Osteoblast (primary cell): ENCODE results near the gene TNFAIP3. TPM values are rescaled to one million over a fixed set of nuclear protein-coding genes. Genes with fewer than 3 reads are reported as not detected.
A peak's percentile ranks its signal among the peaks of the same experiment; 100 is the strongest.

Experiments used
- DNase-seq: peaks from one replicate; pipeline ENCODE4 v3.0.0; 2011; ENCODE audit warnings: low spot score, mixed read lengths; ENCODE audit not compliant: insufficient read length; ENCODE audit errors: missing footprints
- H2AFZ ChIP-seq: 2 replicates; pipeline ENCODE4 v1.6.0; 2011; ENCODE audit warnings: mild to moderate bottlenecking, low read length
- H3K27ac ChIP-seq: 2 replicates; pipeline ENCODE4 v1.5.1; 2011; ENCODE audit warnings: mild to moderate bottlenecking, low read depth, low read length, moderate library complexity
- H3K27me3 ChIP-seq: 2 replicates; pipeline ENCODE4 v1.6.0; 2012; ENCODE audit warnings: mild to moderate bottlenecking, control low read depth, inconsistent platforms, low read length, moderate library complexity; ENCODE audit not compliant: insufficient read depth
- H3K36me3 ChIP-seq: 2 replicates; pipeline ENCODE4 v1.5.1; 2011; ENCODE audit warnings: mild to moderate bottlenecking, low read length, control low read depth, moderate library complexity; ENCODE audit not compliant: insufficient read depth
- H3K4me1 ChIP-seq: 2 replicates; pipeline ENCODE4 v1.5.1; 2011; ENCODE audit warnings: mild to moderate bottlenecking, low read length, control low read depth, moderate library complexity; ENCODE audit not compliant: insufficient read depth
- H3K4me2 ChIP-seq: 2 replicates; pipeline ENCODE4 v1.6.0; 2011; ENCODE audit warnings: mild to moderate bottlenecking, low read length; ENCODE audit not compliant: insufficient read depth
- H3K4me3 ChIP-seq: fragments of 200-600 bp; sonication (generic); 3 replicates; pipeline ENCODE4 v1.5.1; 2012; ENCODE audit warnings: mild to moderate bottlenecking, low read length, inconsistent platforms; ENCODE audit not compliant: insufficient read depth
- H3K79me2 ChIP-seq: 2 replicates; pipeline ENCODE4 v1.6.0; 2012; ENCODE audit warnings: mild to moderate bottlenecking, low read length, control low read depth, inconsistent platforms; ENCODE audit not compliant: insufficient read depth
- H3K9me3 ChIP-seq: 2 replicates; pipeline ENCODE4 v1.5.1; 2011; ENCODE audit warnings: low read depth, low read length, control low read depth
- H4K20me1 ChIP-seq: 2 replicates; pipeline ENCODE4 v1.6.0; 2012; ENCODE audit warnings: mild to moderate bottlenecking, low read length, control low read depth; ENCODE audit not compliant: insufficient read depth
- total RNA-seq: library from RNA; depleted of rRNA; stranded (reverse); fragments of >200 nt; gene quantifications from 2 replicates; pipeline ENCODE4 v1.2.3, GENCODE V29; 2012
- TF ChIP-seq, protein P1 (sequence below): IDR thresholded peaks from 2 replicates; pipeline ENCODE4 v1.5.1; 2011; ENCODE audit warnings: mild to moderate bottlenecking, low read depth, low read length, moderate library complexity; ENCODE audit errors: extremely low read depth

The TNFAIP3 gene
- total RNA-seq, 1 donor, result 10.5 TPM

DNA sequence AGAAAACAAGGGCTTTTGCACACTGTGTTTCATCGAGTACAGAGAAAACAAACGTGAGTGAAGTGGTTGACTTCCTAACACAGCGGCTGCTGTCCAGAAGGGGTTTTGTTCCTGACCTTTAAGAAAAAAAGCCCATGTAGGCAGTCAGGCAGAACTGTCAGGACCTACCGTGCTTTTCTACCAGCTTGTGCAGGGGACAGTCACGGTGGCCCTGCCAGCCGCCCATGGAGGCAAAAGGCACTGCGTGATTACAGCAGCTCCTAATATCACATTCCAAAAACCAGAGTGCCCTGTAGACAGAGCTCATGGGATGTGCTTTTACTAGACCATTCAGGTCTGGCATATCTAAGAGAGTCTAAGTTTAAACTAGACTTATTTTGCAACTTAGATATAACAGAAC, 12.2 kb downstream of the TNFAIP3 start:
- H2AFZ ChIP-seq, result no peak overlapping the region
- no peaks in the 10 kb centered on the region for H3K27me3 ChIP-seq
- no peaks in the 10 kb centered on the region for H3K9me3 ChIP-seq
- no peak for DNase-seq
- no peaks in the 10 kb centered on the region for H4K20me1 ChIP-seq
- H3K79me2 ChIP-seq, result peaks cover 57% of the 10 kb centered on the region
- H3K36me3 ChIP-seq, result peaks cover 86% of the 10 kb centered on the region
- TF ChIP-seq, protein P1, sequence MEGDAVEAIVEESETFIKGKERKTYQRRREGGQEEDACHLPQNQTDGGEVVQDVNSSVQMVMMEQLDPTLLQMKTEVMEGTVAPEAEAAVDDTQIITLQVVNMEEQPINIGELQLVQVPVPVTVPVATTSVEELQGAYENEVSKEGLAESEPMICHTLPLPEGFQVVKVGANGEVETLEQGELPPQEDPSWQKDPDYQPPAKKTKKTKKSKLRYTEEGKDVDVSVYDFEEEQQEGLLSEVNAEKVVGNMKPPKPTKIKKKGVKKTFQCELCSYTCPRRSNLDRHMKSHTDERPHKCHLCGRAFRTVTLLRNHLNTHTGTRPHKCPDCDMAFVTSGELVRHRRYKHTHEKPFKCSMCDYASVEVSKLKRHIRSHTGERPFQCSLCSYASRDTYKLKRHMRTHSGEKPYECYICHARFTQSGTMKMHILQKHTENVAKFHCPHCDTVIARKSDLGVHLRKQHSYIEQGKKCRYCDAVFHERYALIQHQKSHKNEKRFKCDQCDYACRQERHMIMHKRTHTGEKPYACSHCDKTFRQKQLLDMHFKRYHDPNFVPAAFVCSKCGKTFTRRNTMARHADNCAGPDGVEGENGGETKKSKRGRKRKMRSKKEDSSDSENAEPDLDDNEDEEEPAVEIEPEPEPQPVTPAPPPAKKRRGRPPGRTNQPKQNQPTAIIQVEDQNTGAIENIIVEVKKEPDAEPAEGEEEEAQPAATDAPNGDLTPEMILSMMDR, result no peak
- H3K4me1 ChIP-seq, result peaks cover 62% of the 10 kb centered on the region
- H3K27ac ChIP-seq, result peak overlapping the region; percentile 54
- no peak overlapping the region for H3K4me3 ChIP-seq
- no peak overlapping the region for H3K4me2 ChIP-seq

DNA sequence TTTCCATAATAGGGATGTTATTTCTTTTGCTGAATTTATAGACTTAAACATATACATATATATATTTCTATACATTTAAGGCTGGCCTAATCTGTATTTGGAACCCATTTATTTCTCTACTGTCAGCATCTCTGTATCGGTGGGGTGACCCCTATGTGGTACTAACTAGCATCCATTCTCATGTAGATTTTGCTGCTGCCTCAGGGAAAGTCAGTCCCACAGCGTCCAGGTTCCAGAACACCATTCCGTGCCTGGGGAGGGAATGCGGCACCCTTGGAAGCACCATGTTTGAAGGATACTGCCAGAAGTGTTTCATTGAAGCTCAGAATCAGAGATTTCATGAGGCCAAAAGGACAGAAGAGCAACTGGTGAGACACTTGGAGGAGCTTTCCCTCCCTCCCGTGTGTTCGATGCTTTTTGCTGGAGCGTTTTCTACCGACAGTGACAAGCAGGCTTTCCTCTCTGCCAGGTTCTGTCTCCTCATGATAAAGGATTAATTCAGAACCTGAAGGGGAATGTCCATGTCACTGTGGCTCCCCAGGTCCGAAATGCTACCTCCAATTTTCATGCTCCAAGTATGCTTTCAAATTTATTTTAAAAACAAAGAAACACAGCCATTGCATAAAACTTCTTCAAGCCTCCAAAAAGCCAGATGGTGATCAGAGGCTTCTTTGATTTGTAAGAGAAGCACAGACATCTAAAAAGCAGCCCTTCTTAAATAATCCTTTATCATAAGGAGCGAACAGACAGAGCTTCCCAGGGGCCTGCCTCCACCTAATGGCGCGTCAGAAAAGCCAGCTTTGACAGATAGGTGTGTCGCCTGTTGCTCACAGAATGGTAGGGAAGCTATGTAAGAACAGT, 13.1 kb downstream of the TNFAIP3 start:
- Histone ChIP-seq H3K4me1 (peaks cover 55% of the 10 kb centered on the region), H2AFZ (no peak overlapping the region), H3K36me3 (peaks cover 78% of the 10 kb centered on the region), H3K4me3 (no peak overlapping the region), H3K79me2 (peaks cover 49% of the 10 kb centered on the region), H3K9me3 (no peaks in the 10 kb centered on the region), H3K27me3 (no peaks in the 10 kb centered on the region), H3K4me2 (no peak overlapping the region), H3K27ac (peak overlapping the region; percentile 88), H4K20me1 (no peaks in the 10 kb centered on the region)
- no peak for DNase-seq
- TF ChIP-seq, protein P1, result no peak

DNA sequence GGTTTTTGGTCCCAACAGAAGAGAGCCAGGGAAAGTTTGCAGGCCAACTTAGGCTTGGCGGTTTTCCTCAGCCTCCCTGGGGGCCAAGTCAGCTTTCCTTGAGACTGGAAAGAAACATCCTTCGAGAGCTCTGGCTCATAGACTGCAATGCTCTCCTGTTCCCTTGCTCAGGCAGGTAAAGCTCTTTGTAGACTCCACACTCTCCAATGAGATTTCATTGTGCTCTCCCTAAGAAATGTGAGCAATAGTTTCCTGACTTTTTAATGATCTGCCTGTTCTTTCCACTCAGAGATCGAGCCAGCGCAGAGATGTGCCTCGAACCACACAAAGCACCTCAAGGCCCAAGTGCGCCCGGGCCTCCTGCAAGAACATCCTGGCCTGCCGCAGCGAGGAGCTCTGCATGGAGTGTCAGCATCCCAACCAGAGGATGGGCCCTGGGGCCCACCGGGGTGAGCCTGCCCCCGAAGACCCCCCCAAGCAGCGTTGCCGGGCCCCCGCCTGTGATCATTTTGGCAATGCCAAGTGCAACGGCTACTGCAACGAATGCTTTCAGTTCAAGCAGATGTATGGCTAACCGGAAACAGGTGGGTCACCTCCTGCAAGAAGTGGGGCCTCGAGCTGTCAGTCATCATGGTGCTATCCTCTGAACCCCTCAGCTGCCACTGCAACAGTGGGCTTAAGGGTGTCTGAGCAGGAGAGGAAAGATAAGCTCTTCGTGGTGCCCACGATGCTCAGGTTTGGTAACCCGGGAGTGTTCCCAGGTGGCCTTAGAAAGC, 13.9 kb downstream of the TNFAIP3 start:
- Histone ChIP-seq H3K4me2 (peak overlapping the region; percentile 21), H3K9me3 (no peaks in the 10 kb centered on the region), H3K4me1 (peaks cover 52% of the 10 kb centered on the region), H3K27ac (peak overlapping the region; percentile 88), H3K79me2 (peaks cover 40% of the 10 kb centered on the region), H3K4me3 (no peak overlapping the region), H3K27me3 (no peaks in the 10 kb centered on the region), H4K20me1 (no peaks in the 10 kb centered on the region), H3K36me3 (peaks cover 70% of the 10 kb centered on the region), H2AFZ (no peak overlapping the region)
- TF ChIP-seq, protein P1, result no peak
- DNase-seq, result no peak

DNA sequence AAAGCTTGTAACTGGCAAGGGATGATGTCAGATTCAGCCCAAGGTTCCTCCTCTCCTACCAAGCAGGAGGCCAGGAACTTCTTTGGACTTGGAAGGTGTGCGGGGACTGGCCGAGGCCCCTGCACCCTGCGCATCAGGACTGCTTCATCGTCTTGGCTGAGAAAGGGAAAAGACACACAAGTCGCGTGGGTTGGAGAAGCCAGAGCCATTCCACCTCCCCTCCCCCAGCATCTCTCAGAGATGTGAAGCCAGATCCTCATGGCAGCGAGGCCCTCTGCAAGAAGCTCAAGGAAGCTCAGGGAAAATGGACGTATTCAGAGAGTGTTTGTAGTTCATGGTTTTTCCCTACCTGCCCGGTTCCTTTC, 14.4 kb downstream of the TNFAIP3 start:
- Histone ChIP-seq H3K4me1 (peaks cover 52% of the 10 kb centered on the region), H3K36me3 (peaks cover 64% of the 10 kb centered on the region)

More for the DNA sequence above, 14.4 kb downstream of the TNFAIP3 start:
- Histone ChIP-seq H3K27ac (peak overlapping the region; percentile 88), H4K20me1 (no peaks in the 10 kb centered on the region), H3K79me2 (peaks cover 36% of the 10 kb centered on the region), H3K9me3 (no peaks in the 10 kb centered on the region), H3K4me3 (no peak overlapping the region), H3K4me2 (peak overlapping the region; percentile 21), H3K27me3 (no peaks in the 10 kb centered on the region), H2AFZ (no peak overlapping the region)
- DNase-seq, result no peak
- TF ChIP-seq, protein P1, result no peak
